Measurements from ENCODE around the gene SEMA4F.

- no peak for TF ChIP-seq CTCF (conservative IDR thresholded peaks at IDR 0.05)
- TF ChIP-seq ZFX (IDR thresholded peaks at IDR 0.05) = no peak
Observed at GRCh38 chr2:74655579-74655978, 1.5 kb downstream of the SEMA4F start.
